Prostate gland (tissue), 2 donors: Measurements from ENCODE around the gene WDFY3. TPM values are rescaled to one million over a fixed set of nuclear protein-coding genes. Genes with fewer than 3 reads are reported as not detected.

Source experiments
- DNase-seq: peaks from one replicate; pipeline ENCODE4 v3.0.0-alpha.2; 2019; ENCODE audit warnings: low spot score
- H3K27ac ChIP-seq, 2 donors: fragments of 200-600 bp; sonication (generic); 2 replicates each; pipeline ENCODE4 v1.5.1; 2017 to 2019
- H3K27me3 ChIP-seq: fragments of 200-600 bp; sonication (generic); replicated peaks from 2 replicates; pipeline ENCODE4 v1.5.1; 2019; ENCODE audit not compliant: insufficient read depth
- H3K36me3 ChIP-seq, 2 donors: fragments of 200-600 bp; sonication (generic); 1 replicate in 1 of 2; 2 replicates in 1 of 2; pipeline versions ENCODE4 v1.5.1 to v1.8.1; 2017 to 2019
- H3K4me1 ChIP-seq: fragments of 200-600 bp; sonication (generic); replicated peaks from 2 replicates; pipeline ENCODE4 v1.5.1; 2019
- H3K4me3 ChIP-seq, 2 donors: fragments of 200-600 bp; sonication (generic); 2 replicates each; pipeline ENCODE4 v1.5.1; 2017 to 2019
- H3K9me3 ChIP-seq: fragments of 200-600 bp; sonication (generic); 2 replicates; pipeline ENCODE4 v1.5.1; 2017
- POLR2A ChIP-seq: fragments of 450-650 bp; IDR thresholded peaks from one replicate; pipeline ENCODE4 v1.6.1; 2016; ENCODE audit warnings: antibody characterized with exemption, mild to moderate bottlenecking
- POLR2AphosphoS5 ChIP-seq: sonication (generic); formaldehyde crosslinking; IDR thresholded peaks from one replicate; pipeline ENCODE4 v1.6.1; 2017; ENCODE audit warnings: antibody characterized with exemption
- WGBS: methylation state at CpG from one replicate; pipeline ENCODE4 v1.1.5; 2018; 5-methylcytosine and 5-hydroxymethylcytosine counted together
- intact Hi-C: fragments of 100-400 bp; cut with DNase I; formaldehyde crosslinking; loops from one replicate; pipeline ENCODE4 v1.14.2; 2022
- total RNA-seq, 2 donors: library from RNA; depleted of rRNA; stranded (reverse); fragments of >200 nt; gene quantifications; one replicate each; pipeline ENCODE4 v1.1.0, GENCODE V29; 2016
- TF ChIP-seq, protein P1 (sequence below), 4 experiments: fragments of 200-600 bp in 2 of 4; fragments of 450-650 bp in 2 of 4; sonication (generic) in 2 of 4; IDR thresholded peaks; 1 replicate in 3 of 4; 2 replicates in 1 of 4; pipeline ENCODE4 v1.5.1; 2016 to 2019; ENCODE audit warnings: antibody characterized with exemption in 4 of 4, mild to moderate bottlenecking in 2 of 4, moderate library complexity in 2 of 4

Gene WDFY3
- total RNA-seq, 2 donors from 2014 or later = 48.1 to 110 TPM

DNA sequence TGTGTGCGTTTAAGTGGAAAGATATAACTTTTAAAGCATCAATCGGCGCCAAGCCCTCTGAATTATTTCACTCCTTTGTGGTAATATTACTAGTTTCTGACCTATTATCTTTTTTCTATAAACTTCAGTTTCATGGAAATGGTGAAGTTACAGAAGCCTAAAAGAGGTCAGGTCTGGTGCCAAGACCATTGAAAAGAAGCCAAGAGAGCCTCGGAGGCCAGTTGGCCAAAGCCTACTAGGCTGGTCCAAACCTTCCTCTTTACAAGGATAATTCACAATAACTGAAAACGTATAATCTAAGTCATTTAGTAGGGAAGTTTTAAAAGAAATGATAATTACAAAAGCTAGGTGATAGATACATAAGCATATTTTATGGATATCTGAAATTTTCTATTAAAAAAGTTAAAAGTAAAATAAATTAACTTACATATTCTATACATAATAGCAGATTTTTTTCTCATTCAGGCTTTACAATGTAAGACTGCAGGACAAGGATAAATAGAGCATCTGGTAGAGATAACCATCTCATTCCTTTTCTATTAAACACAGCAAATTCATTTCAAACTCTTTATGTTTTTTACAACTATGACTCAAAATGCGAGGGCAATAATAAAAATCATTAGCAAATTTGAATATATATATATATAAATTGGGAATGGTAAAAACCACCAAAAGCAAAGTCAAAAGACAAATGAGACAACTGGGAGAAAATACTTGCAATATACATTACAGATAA, 49.2 kb downstream of the WDFY3 start:
- H3K4me3 ChIP-seq = no peak overlapping the region
- intact Hi-C loops = no loop called here
- H3K4me1 ChIP-seq = peaks cover 10% of the 10 kb centered on the region
- no peak for DNase-seq
- no peaks in the 10 kb centered on the region for H3K36me3 ChIP-seq
- no peak overlapping the region for H3K27ac ChIP-seq
- TF ChIP-seq POLR2A (no peak), POLR2AphosphoS5 (no peak)
- TF ChIP-seq, protein P1, sequence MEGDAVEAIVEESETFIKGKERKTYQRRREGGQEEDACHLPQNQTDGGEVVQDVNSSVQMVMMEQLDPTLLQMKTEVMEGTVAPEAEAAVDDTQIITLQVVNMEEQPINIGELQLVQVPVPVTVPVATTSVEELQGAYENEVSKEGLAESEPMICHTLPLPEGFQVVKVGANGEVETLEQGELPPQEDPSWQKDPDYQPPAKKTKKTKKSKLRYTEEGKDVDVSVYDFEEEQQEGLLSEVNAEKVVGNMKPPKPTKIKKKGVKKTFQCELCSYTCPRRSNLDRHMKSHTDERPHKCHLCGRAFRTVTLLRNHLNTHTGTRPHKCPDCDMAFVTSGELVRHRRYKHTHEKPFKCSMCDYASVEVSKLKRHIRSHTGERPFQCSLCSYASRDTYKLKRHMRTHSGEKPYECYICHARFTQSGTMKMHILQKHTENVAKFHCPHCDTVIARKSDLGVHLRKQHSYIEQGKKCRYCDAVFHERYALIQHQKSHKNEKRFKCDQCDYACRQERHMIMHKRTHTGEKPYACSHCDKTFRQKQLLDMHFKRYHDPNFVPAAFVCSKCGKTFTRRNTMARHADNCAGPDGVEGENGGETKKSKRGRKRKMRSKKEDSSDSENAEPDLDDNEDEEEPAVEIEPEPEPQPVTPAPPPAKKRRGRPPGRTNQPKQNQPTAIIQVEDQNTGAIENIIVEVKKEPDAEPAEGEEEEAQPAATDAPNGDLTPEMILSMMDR (IDR thresholded peaks at IDR 0.05) = no peak
- H3K27me3 ChIP-seq = no peaks in the 10 kb centered on the region
- 59% methylated on average over 6 of the region's 6 CpGs for WGBS
- no peaks in the 10 kb centered on the region for H3K9me3 ChIP-seq

DNA sequence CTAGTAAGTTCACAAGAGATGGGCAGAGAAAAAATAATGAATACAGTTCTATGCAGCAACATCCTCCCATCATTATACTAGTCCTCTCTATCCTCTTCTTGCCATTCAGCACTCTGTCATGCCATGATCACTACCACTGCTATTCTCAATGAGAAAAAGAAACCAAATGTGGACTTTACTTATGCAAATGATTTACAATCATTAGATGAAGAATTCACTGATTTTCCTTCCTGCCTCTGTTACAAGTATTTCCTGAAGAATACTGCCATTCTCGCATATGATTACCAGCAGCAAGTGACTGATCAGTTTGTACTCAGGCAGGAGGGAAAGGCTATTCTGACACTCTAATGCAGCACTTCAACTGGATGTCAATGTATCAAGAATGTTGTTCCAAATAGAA, 50.3 kb downstream of the WDFY3 start:
- intact Hi-C loops = no loop called here
- no peaks in the 10 kb centered on the region for H3K9me3 ChIP-seq
- no peaks in the 10 kb centered on the region for H3K36me3 ChIP-seq
- TF ChIP-seq POLR2AphosphoS5 (no peak), POLR2A (no peak)
- TF ChIP-seq, protein P1 (IDR thresholded peaks at IDR 0.05) = no peak
- no peaks in the 10 kb centered on the region for H3K27me3 ChIP-seq
- H3K4me1 ChIP-seq = peaks cover 10% of the 10 kb centered on the region
- 73% methylated on average over 1 of the region's 1 CpG for WGBS
- H3K4me3 ChIP-seq = no peak overlapping the region
- no peak overlapping the region for H3K27ac ChIP-seq
- no peak for DNase-seq

DNA sequence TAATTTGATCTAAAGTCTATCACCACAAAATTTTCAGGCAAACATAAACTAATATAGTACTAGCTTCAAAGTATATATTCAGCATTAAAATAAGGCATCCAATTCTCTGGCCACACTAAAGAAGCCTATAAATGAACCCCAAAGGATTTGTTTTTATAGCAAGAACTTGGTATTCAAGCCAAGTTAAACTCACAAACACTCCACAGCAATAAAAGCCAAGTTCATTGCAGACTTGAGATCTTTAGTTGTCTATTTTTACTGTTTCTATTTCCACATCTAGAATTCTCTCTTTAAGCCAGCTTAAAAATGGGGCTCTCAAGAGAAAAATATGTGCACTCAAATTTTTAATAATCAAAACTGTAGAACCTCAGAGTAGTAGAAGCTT, 51.1 kb downstream of the WDFY3 start:
- no peak for DNase-seq
- intact Hi-C loops = no loop called here
- H3K27ac ChIP-seq = no peak overlapping the region

DNA sequence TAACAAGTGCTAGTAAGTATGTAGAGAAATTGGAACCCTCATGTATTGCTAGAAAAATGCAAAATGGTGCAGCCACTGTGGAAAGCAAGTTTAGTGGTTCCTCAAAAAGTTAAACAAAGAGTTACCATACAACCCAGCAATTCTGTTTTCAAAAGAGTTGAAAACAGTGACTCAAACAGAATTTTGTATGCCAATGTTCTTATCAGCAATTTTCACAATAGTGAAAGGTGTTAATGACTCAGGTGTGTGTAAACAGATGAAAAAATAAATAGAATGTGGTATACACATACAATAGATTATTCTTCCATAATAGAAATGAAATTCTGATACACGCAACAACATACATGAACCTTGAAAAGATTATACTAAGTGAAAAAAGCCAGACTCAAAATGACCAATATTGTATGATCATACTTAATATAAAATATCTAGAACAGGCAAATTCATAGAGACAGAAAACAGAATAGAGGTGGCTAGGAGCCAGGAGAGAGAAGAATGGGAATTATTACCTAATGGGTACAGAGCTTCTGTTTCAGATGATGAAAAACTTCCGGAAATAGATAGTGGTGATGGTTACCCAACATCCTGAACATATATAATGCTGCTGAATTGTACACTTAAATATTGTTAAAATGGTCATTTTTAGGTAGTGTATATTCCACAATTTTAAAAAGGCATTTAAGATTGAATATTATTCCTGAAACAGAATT, 51.6 kb downstream of the WDFY3 start:
- no peak overlapping the region for H3K27ac ChIP-seq
- no peak for DNase-seq
- no peaks in the 10 kb centered on the region for H3K36me3 ChIP-seq
- intact Hi-C loops = no loop called here
- TF ChIP-seq POLR2AphosphoS5 = no peak
- no peak for TF ChIP-seq POLR2A
- TF ChIP-seq, protein P1 (IDR thresholded peaks at IDR 0.05) = no peak
- 76% methylated on average over 2 of the region's 2 CpGs for WGBS
- H3K4me3 ChIP-seq = no peak overlapping the region
- no peaks in the 10 kb centered on the region for H3K9me3 ChIP-seq
- H3K4me1 ChIP-seq = peaks cover 10% of the 10 kb centered on the region
- H3K27me3 ChIP-seq = no peaks in the 10 kb centered on the region

More for the DNA sequence above, 51.1 kb downstream of the WDFY3 start:
- H3K9me3 ChIP-seq = no peaks in the 10 kb centered on the region
- H3K4me1 ChIP-seq = peaks cover 10% of the 10 kb centered on the region
- no peak for TF ChIP-seq POLR2A
- TF ChIP-seq, protein P1 (IDR thresholded peaks at IDR 0.05) = no peak
- TF ChIP-seq POLR2AphosphoS5 = no peak
- H3K27me3 ChIP-seq = no peaks in the 10 kb centered on the region
- H3K36me3 ChIP-seq = no peaks in the 10 kb centered on the region
- H3K4me3 ChIP-seq = no peak overlapping the region

DNA sequence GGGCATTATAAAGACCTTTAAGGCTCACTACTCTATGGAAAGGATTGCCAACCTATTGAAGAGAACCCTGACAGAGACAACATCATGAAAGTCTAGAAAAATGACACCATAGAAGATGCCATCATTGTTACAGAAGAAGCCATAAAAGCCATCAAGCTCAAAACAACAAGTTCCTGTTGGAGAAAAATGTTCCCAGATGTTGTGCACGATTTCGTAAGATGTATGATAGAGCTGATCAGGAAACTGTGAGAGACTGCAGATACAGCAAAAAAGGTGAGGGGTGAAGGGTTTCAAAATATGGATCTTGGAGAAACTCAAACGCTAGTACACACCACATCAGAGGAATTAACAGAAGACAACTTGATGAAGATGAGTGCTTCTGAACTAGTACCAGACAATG, 53.3 kb downstream of the WDFY3 start:
- intact Hi-C loops = no loop called here
- Histone ChIP-seq H3K4me1 (peaks cover 10% of the 10 kb centered on the region), H3K9me3 (no peaks in the 10 kb centered on the region), H3K27ac (no peak overlapping the region), H3K36me3 (no peaks in the 10 kb centered on the region), H3K27me3 (no peaks in the 10 kb centered on the region), H3K4me3 (no peak overlapping the region)
- no peak for DNase-seq
- TF ChIP-seq POLR2AphosphoS5 (no peak), POLR2A (no peak)
- TF ChIP-seq, protein P1 (IDR thresholded peaks at IDR 0.05) = no peak
- 88% methylated on average over 3 of the region's 3 CpGs for WGBS
